ENCODE data around the gene NDUFV1. TPM values are rescaled to one million over a fixed set of nuclear protein-coding genes. Genes with fewer than 3 reads are reported as not detected.

The NDUFV1 gene
- total and polyA plus RNA-seq, 8 donors = 82.5 to 281 (median 115) TPM

- no peaks in the 10 kb centered on the region for H3K27me3 ChIP-seq
- H3K27ac ChIP-seq = peak overlapping the region in 3 of 4 donors; percentile 5 to 61 (median 13)
- H3K4me1 ChIP-seq = peaks cover 4 to 29% (median 25%) of the 10 kb centered on the region in 3 donors
- no peak overlapping the region for H3K4me3 ChIP-seq
- intact Hi-C loops (cut with DNase I) = no loop called here
- WGBS, 2 donors = 75 to 85% methylated on average over 15 of the region's 15 CpGs
- no peak for FAIRE-seq
- peak in 3 of 6 donors; percentile 37 to 60 (median 59) for DNase-seq
- no peak for TF ChIP-seq CTCF (IDR thresholded peaks at IDR 0.05)
- H3K36me3 ChIP-seq = no peaks in the 10 kb centered on the region
- ATAC-seq = no peak
- H3K9me3 ChIP-seq = no peaks in the 10 kb centered on the region
Measured at GRCh38 chr11:67647471-67647870, 40.7 kb downstream of the NDUFV1 start.

GRCh38 chr11:67648140-67648795 lies 41.5 kb downstream of the NDUFV1 start:
- no peaks in the 10 kb centered on the region for H3K36me3 ChIP-seq
- ATAC-seq (peak; percentile 57 to 74 (median 66)), FAIRE-seq (no peak), DNase-seq (peak in 5 of 6 donors; percentile 66 to 84 (median 69))
- intact Hi-C loops (cut with DNase I) = no loop called here
- H3K4me3 ChIP-seq = no peak overlapping the region
- H3K27ac ChIP-seq = peak overlapping the region in 2 of 4 donors; percentile 5 to 22
- peaks cover 4 to 29% (median 25%) of the 10 kb centered on the region in 3 donors for H3K4me1 ChIP-seq
- WGBS, 2 donors = 48 to 52% methylated on average over 12 of the region's 12 CpGs
- H3K27me3 ChIP-seq = no peaks in the 10 kb centered on the region
- peak; percentile 12 to 49 (median 44) for TF ChIP-seq CTCF (IDR thresholded peaks at IDR 0.05)
- H3K9me3 ChIP-seq = no peaks in the 10 kb centered on the region

- Histone ChIP-seq H3K4me3 (no peak overlapping the region), H3K9me3 (no peaks in the 10 kb centered on the region), H3K4me1 (peaks cover 4 to 29% (median 25%) of the 10 kb centered on the region in 3 donors), H3K27me3 (no peaks in the 10 kb centered on the region), H3K36me3 (no peaks in the 10 kb centered on the region), H3K27ac (peak overlapping the region in 1 of 4 donors; percentile 22)
- 75 to 79% methylated on average over 12 of the region's 12 CpGs for WGBS, 2 donors
- intact Hi-C loops (cut with DNase I) = no loop called here
- FAIRE-seq = no peak
- ATAC-seq = no peak
- TF ChIP-seq CTCF (IDR thresholded peaks at IDR 0.05) = no peak
- DNase-seq = peak in 2 of 6 donors; percentile 36 to 54
Measured at GRCh38 chr11:67648796-67649613, 42.3 kb downstream of the NDUFV1 start.

GRCh38 chr11:67649634-67650510 lies 43.1 kb downstream of the NDUFV1 start:
- peak in 1 of 4 donors; percentile 2 for ATAC-seq
- intact Hi-C loops (cut with DNase I) = no loop called here
- 67% methylated on average over 22 of the region's 22 CpGs for WGBS, 2 donors
- Histone ChIP-seq H3K4me3 (peak overlapping the region; percentile 21 to 53 (median 41)), H3K27ac (peak overlapping the region; percentile 68 to 85 (median 72)), H3K9me3 (no peaks in the 10 kb centered on the region), H3K27me3 (no peaks in the 10 kb centered on the region), H3K4me1 (peaks cover 4 to 29% (median 25%) of the 10 kb centered on the region in 3 donors), H3K36me3 (no peaks in the 10 kb centered on the region)
- no peak for TF ChIP-seq CTCF (IDR thresholded peaks at IDR 0.05)
- no peak for FAIRE-seq
- DNase-seq = peak in 1 of 6 donors; percentile 47

Measured in pancreas (tissue), 10 donors.